HepG2 (cell line): Measurements from ENCODE around the gene LINS1. TPM values are rescaled to one million over a fixed set of nuclear protein-coding genes. Genes with fewer than 3 reads are reported as not detected.

ENCODE experiments used
- ATAC-seq: fragments of 200-7000 bp; cut with Tn5 transposase; 3 replicates; pipeline ENCODE4 v1.9.1; 2020; ENCODE audit warnings: mild to moderate bottlenecking, moderate library complexity
- BruUV-seq: library from RNA; stranded (reverse); fragments of 400-500 nt; replicated peaks from 2 replicates; lab custom pipeline; 2021; lab: Mats Ljungman, UMichigan
- CTCF ChIA-PET: fragments of 300-600 bp; formaldehyde crosslinking; extraction: SDS; loops from one replicate; lab custom pipeline; 2021; ENCODE audit warnings: low total read pairs, inconsistent platforms, low intra/inter-chr PET ratio; lab: Yijun Ruan, JAX
- POLR2A ChIA-PET: fragments of 350-600 bp; sonication (Branson Sonifier 250); formaldehyde crosslinking; loops from one replicate; lab custom pipeline; 2020; ENCODE audit warnings: antibody characterized with exemption, inconsistent platforms; lab: Yijun Ruan, JAX
- DNase-seq: peaks from one replicate; pipeline ENCODE4 v3.0.0-alpha.2; 2015; ENCODE audit warnings: low spot score
- FAIRE-seq: peaks from 3 replicates; lab custom pipeline; 2011; peaks lifted over from hg19 to GRCh38; lab: Jason Lieb, UNC
- H2AFZ ChIP-seq: one replicate; pipeline ENCODE4 v1.6.1; 2011; ENCODE audit warnings: low read length, inconsistent platforms
- H3K27ac ChIP-seq: fragments of 300-600 bp; 3 replicates; pipeline ENCODE4 v1.8.0; 2011; ENCODE audit warnings: mixed run types, mild to moderate bottlenecking, mixed read lengths, low read length, inconsistent platforms; ENCODE audit not compliant: insufficient read depth; ENCODE audit errors: extremely low read length
- H3K27me3 ChIP-seq, 2 experiments: fragments of 200-600 bp in 1 of 2; 2 replicates in 1 of 2; 3 replicates in 1 of 2; pipeline versions ENCODE4 v1.6.0 to v1.8.0; 2011; ENCODE audit warnings: low read length in 2 of 2, mild to moderate bottlenecking in 2 of 2, moderate library complexity in 2 of 2, inconsistent platforms in 1 of 2; ENCODE audit not compliant: insufficient read depth in 2 of 2, control insufficient read depth in 1 of 2
- H3K36me3 ChIP-seq, 2 experiments: fragments of 200-600 bp in 1 of 2; replicated peaks in 1 of 2; 2 replicates in 1 of 2; 3 replicates in 1 of 2; pipeline versions ENCODE4 v1.5.1 to v1.8.0; 2011; ENCODE audit warnings: low read length in 2 of 2, inconsistent platforms in 1 of 2; ENCODE audit not compliant: insufficient read depth in 2 of 2, control insufficient read depth in 1 of 2
- H3K4me1 ChIP-seq: 2 replicates; pipeline ENCODE4 v1.5.1; 2012; ENCODE audit warnings: low read length, inconsistent platforms; ENCODE audit not compliant: insufficient read depth
- H3K4me2 ChIP-seq: 2 replicates; pipeline ENCODE4 v1.6.0; 2011; ENCODE audit warnings: low read depth, low read length, inconsistent platforms
- H3K4me3 ChIP-seq, 3 experiments: fragments of 200-600 bp in 1 of 3; sonication (generic), shearing (Covaris generic) in 1 of 3; replicated peaks in 1 of 3; 2 replicates each; pipeline ENCODE4 v1.5.1; 2011 to 2016; ENCODE audit warnings: low read length in 3 of 3, inconsistent platforms in 2 of 3, low read depth in 2 of 3, mild to moderate bottlenecking in 2 of 3, control low read depth in 1 of 3, mixed read lengths in 1 of 3; ENCODE audit not compliant: insufficient read depth in 1 of 3
- H3K79me2 ChIP-seq: one replicate; pipeline ENCODE4 v1.6.1; 2011; ENCODE audit warnings: low read length, inconsistent platforms; ENCODE audit not compliant: insufficient read depth
- H3K9ac ChIP-seq: 2 replicates; pipeline ENCODE4 v1.6.0; 2011; ENCODE audit warnings: mild to moderate bottlenecking, low read depth, low read length, inconsistent platforms; ENCODE audit not compliant: insufficient read depth
- H3K9me3 ChIP-seq: 2 replicates; pipeline ENCODE4 v1.5.1; 2012; ENCODE audit warnings: mild to moderate bottlenecking, low read length
- H4K20me1 ChIP-seq: 2 replicates; pipeline ENCODE4 v1.6.0; 2011; ENCODE audit warnings: inconsistent platforms, mild to moderate bottlenecking, low read length, moderate library complexity; ENCODE audit not compliant: insufficient read depth
- FOSL2 ChIP-seq: sonication (generic); formaldehyde crosslinking; IDR thresholded peaks from 2 replicates; pipeline ENCODE4 v1.4.0; 2020; ENCODE audit warnings: missing genetic modification reagents
- GPN1 ChIP-seq: sonication (generic); formaldehyde crosslinking; IDR thresholded peaks from 2 replicates; pipeline ENCODE4 v1.5.1; 2020; ENCODE audit warnings: missing genetic modification reagents, borderline replicate concordance
- HOXA5 ChIP-seq: sonication (generic); formaldehyde crosslinking; IDR thresholded peaks from 2 replicates; pipeline ENCODE4 v1.4.0; 2020; ENCODE audit warnings: missing genetic modification reagents
- IRX3 ChIP-seq: sonication (generic); formaldehyde crosslinking; IDR thresholded peaks from 2 replicates; pipeline ENCODE4 v1.8.1; 2023; ENCODE audit warnings: mild to moderate bottlenecking, low read depth, missing genetic modification reagents, borderline replicate concordance
- KAT7 ChIP-seq: IDR thresholded peaks from 2 replicates; pipeline ENCODE4 v1.6.1; 2018; ENCODE audit warnings: borderline replicate concordance, missing compliant biosample characterization
- NR2F6 ChIP-seq, 2 experiments: IDR thresholded peaks; 2 replicates each; pipeline ENCODE4 v1.6.1; 2016; ENCODE audit warnings: antibody characterized with exemption in 1 of 2, mild to moderate bottlenecking in 1 of 2
- PLSCR1 ChIP-seq: sonication (generic); formaldehyde crosslinking; IDR thresholded peaks from 2 replicates; pipeline ENCODE4 v1.5.0; 2020; ENCODE audit warnings: missing genetic modification reagents, mild to moderate bottlenecking, borderline replicate concordance
- RFX3 ChIP-seq: IDR thresholded peaks from 2 replicates; pipeline ENCODE4 v1.6.1; 2016; ENCODE audit warnings: missing biosample characterization, missing genetic modification reagents
- ZNF432 ChIP-seq: sonication (generic); formaldehyde crosslinking; IDR thresholded peaks from 2 replicates; pipeline ENCODE4 v1.5.0; 2020; ENCODE audit warnings: missing genetic modification reagents, mild to moderate bottlenecking, borderline replicate concordance
- ZNF841 ChIP-seq: sonication (generic); formaldehyde crosslinking; IDR thresholded peaks from 2 replicates; pipeline ENCODE4 v1.8.1; 2023; ENCODE audit warnings: missing genetic modification reagents, borderline replicate concordance
- WGBS: methylation state at CpG from one replicate; pipeline ENCODE4 v1.1.6; 2017; ENCODE audit warnings: low lambda C conversion rate; 5-methylcytosine and 5-hydroxymethylcytosine counted together
- in situ Hi-C: cut with HindIII; loops from 2 replicates; pipeline ENCODE4 v1.10.0; 2017; ENCODE audit warnings: low pct_unique_long_range_greater_than_20kb; ENCODE audit not compliant: extremely low pct_ligation_motif_present
- intact Hi-C: fragments of 100-400 bp; cut with micrococcal nuclease; formaldehyde crosslinking; loops from one replicate; pipeline ENCODE4 v1.10.0; 2022; ENCODE audit not compliant: unreplicated experiment
- polyA plus RNA-seq, 8 experiments: library from polyadenylated mRNA; depleted of rRNA in 3 of 8; stranded (reverse) in 7 of 8; unstranded in 1 of 8; fragments of >200 nt; fragmentation: Illumina TruSeq in 4 of 8; extraction: Trizol in 4 of 8; gene quantifications; 2 replicates each; pipeline versions ENCODE4 v1.2.1 to v1.2.3, GENCODE V29; 2011 to 2016; ENCODE audit warnings: low read depth in 4 of 8, missing spikeins in 1 of 8, mixed read lengths in 1 of 8; ENCODE audit not compliant: insufficient read depth in 1 of 8
- total RNA-seq, 5 experiments: library from RNA; depleted of rRNA; stranded (reverse); fragments of >200 nt; fragmentation: Illumina TruSeq; extraction: Trizol; gene quantifications; 2 replicates each; pipeline ENCODE4 v1.2.3, GENCODE V29; 2016; ENCODE audit warnings: low read depth in 1 of 5

The LINS1 gene
- total and polyA plus RNA-seq, 2 of the 13 experiments (the other 11 are each of a cell fraction or from before 2014, with no cell fraction given): 9.8 to 10.4 TPM

GRCh38 chr15:100533886-100534285 is 68.1 kb downstream of the LINS1 start:
- H2AFZ ChIP-seq: no peak overlapping the region
- no peak overlapping the region for H3K4me2 ChIP-seq
- no peak overlapping the region for H3K9ac ChIP-seq
- peaks cover 3 to 31% of the 10 kb centered on the region in 2 experiments; a peak in 4 of 5 replicates for H3K27me3 ChIP-seq
- no peaks in the 10 kb centered on the region for H3K9me3 ChIP-seq
- ATAC-seq (no peak), DNase-seq (no peak), FAIRE-seq (no peak)
- WGBS: 0% methylated on average over 1 of the region's 1 CpG
- TF ChIP-seq PLSCR1 (CRISPR knock-in tag): no peak
- no peak for TF ChIP-seq GPN1 (CRISPR knock-in tag)
- TF ChIP-seq HOXA5: no peak
- TF ChIP-seq FOSL2 (CRISPR knock-in tag): no peak
- TF ChIP-seq IRX3: no peak
- no peak for TF ChIP-seq KAT7 (CRISPR knock-in tag)
- TF ChIP-seq RFX3 (CRISPR knock-in tag): no peak
- no peak for TF ChIP-seq ZNF432 (CRISPR knock-in tag)
- TF ChIP-seq NR2F6 (IDR thresholded peaks at IDR 0.05): no peak
- no peak for TF ChIP-seq NR2F6 (CRISPR knock-in tag; IDR thresholded peaks at IDR 0.05)
- no peak for TF ChIP-seq ZNF841
- no peak overlapping the region for H3K27ac ChIP-seq
- H4K20me1 ChIP-seq: no peaks in the 10 kb centered on the region
- intact Hi-C loops (no loop called here), in situ Hi-C loops (no loop called here)
- no TSS peak for BruUV-seq
- ChIA-PET POLR2A (no interaction called here), CTCF (no interaction called here)
- H3K4me1 ChIP-seq: no peaks in the 10 kb centered on the region
- no peak overlapping the region for H3K4me3 ChIP-seq
- H3K36me3 ChIP-seq: no peaks in the 10 kb centered on the region
- no peaks in the 10 kb centered on the region for H3K79me2 ChIP-seq
